ENCODE measurements around the gene SQSTM1. TPM values are rescaled to one million over a fixed set of nuclear protein-coding genes. Genes with fewer than 3 reads are reported as not detected.
"Not testable (repeated sequence)": the region's sequence is repeated elsewhere in the genome, so short reads cannot be mapped to it uniquely, and the experiment has no call there.

The SQSTM1 gene
- total RNA-seq, 1 donor from 2014 or later = 105 TPM

DNA sequence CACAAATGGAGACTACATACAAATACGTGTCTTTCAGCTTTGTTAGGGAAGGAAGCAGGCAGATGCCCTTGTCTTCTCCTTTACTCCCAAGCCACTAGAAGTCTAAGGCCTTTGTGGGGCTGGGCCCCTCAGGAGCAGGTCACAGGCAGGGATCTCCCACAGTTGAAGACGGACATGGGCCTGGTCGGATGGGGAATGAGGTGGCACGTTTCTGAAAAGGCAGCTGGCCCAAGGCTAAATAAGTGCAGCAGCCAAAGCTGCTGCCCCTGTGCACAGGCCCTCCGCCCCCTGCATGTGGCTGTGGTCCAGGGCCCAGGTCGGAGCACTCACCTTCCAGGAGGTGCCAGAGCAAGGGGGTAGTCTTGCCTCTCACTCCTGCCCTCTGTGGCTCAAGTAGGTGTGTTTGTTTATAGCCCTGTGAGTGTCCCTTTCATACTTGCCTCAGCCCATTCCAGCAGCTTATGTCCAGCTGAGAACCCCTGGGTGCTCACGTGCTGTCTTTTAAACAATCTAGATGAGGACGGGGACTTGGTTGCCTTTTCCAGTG, 1.8 kb downstream of the SQSTM1 start:
- intact Hi-C loops (cut with micrococcal nuclease) = loop anchor here (5.0 kb wide), 2 partner anchors 125 to 265 kb away; partner anchors contain the start of gene CANX

DNA sequence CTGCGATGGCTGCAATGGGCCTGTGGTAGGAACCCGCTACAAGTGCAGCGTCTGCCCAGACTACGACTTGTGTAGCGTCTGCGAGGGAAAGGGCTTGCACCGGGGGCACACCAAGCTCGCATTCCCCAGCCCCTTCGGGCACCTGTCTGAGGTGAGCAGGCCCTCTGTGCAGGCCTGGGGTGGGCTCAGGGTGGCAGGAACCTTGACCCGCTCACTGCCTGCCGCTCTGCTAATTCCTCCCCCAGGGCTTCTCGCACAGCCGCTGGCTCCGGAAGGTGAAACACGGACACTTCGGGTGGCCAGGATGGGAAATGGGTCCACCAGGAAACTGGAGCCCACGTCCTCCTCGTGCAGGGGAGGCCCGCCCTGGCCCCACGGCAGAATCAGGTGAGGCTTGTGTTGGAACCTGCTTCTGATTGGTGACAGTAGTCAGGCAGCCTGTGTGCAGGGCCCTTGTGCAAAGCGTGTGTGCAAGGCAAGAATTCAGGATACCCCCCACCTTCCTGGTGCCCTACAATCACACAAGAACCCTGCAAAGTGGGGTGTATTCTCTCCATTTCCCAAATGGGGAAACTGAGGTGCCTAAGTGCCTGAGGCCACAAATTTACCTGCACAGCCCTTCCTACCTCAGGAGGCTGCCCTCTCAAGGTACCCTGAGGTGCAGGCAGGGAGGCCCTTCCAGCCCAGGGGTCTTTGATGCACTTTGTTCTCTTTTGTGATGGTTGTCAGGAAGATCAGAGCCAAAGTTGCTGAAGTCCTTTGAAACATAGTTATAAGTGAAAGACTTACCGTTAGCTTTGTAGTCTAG, 3.4 kb downstream of the SQSTM1 start:
- intact Hi-C loops (cut with micrococcal nuclease) = loop anchor here (5.0 kb wide), 2 partner anchors 127 to 267 kb away; partner anchors contain the start of gene CANX

- intact Hi-C loops (cut with micrococcal nuclease) = loop anchor here (5.0 kb wide), 2 partner anchors 127 to 267 kb away; partner anchors contain the start of gene CANX
Measured at GRCh38 chr5:179824745-179825112, 4.0 kb downstream of the SQSTM1 start.

- intact Hi-C loops (cut with micrococcal nuclease) = no loop called here
Measured at GRCh38 chr5:179825655-179826182, 5.0 kb downstream of the SQSTM1 start.

DNA sequence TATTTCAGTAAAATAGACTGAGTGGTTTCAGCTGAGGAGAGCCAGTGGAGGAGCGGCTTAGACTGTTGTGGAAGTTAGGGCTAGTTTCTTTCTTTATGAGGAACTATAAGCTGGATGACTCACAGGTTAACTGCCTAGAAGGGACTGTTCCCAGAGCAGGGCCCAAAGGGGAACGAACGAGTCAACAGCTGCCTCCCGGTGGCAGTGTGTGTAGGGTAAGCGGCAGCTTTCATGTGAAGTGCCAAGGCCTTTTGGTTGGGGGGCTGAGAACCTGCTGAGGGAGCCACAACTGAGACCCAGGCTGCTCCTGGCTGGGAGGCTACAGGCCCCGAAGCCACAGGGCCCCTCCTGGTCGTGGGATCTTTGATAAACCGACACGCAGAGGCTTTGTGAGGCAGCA, 7.0 kb downstream of the SQSTM1 start:
- intact Hi-C loops (cut with micrococcal nuclease) = no loop called here

DNA sequence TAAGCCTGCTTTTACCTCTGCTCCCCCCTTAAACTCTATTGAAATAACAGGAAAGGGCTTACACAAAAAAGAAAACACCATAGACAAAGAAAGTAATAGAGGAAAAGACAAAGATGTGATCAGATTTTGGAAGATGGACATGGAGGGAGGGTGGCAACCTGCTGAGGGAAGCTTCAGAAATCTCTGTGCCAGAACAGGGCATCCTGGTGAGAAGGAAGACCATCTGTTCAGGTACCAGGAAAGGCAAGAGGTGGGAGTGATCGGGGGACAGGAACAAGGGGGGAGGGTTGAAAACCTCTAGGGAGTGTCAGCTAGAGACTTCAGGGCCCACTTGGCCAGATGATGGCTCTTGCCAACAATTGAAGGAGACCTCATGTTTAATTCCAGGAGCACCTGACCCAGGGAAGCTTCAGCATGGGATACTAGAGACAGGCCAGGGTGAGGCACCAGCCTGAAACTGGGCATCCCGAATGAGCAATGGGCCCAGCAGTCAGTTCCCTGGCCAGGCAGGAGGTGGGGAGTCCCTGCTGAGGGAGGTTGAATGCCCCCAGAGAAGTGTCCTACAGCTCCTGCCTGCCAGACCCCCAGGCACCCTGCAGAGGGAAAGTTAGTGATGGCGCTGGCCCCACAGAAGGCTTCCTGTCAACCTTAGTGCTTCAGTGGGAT, 8.2 kb downstream of the SQSTM1 start:
- intact Hi-C loops (cut with micrococcal nuclease) = no loop called here

DNA sequence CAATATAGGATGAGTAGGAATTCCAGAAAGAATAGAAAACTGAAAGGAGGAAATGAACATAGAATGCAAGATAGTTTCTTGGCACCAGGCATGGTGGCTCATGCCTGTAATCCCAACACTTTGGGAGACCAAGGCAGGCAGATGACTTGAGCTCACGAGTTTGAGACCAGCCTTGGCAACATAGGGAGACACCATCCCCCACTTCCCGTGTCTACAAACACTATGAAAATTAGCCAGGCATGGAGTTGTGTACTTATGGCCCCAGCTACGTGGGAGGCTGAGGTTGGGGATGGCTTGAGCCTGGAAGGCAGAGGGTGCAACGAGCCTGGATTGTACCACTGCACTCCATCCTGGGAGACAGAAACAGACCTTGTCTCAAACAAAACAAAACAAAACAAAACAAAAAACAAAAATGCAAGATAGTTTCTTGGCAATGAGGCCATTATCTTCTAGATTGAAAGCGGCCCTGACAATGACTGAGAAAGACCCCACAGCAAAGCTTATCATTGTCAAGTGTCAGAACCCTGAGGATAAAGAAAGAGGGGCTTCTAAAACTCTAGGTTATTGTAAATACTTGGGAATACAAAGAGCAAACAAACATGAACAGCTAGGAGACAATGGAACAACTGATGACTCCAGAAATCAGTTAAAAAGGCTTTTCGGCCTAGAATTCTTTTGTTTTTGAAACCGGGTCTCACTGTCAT, 9.2 kb downstream of the SQSTM1 start:
- intact Hi-C loops (cut with micrococcal nuclease) = no loop called here

DNA sequence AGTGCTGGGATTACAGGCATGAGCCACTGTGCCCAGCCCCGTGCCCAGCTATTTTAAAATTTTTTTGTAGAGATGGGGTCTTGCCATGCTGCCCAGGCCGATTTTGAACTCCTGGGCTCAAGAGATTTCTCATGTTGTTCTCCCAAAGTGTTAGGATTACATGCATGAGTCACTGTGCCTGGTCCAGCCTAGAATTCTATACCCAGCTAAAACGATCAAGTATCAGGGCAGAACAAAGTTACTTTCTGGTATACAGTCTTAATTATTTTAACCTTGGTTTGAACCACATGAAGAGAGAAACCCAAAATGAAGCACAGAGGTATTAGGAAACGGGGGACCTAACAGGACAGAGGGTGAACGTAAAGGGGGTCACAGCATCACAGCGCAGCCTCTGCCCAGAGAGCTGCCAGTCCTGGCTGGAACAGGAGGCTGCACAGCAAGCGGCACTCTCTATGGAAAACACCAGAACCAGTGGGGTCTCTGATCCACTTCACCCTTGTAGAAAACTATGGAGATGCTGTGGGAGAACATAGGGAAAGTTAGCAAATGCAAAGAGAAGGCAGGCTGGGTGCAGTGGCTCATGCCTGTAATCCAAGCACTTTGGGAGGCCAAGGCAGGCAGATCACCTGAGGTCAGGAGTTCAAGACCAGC, 10.2 kb downstream of the SQSTM1 start:
- intact Hi-C loops (cut with micrococcal nuclease) = no loop called here

DNA sequence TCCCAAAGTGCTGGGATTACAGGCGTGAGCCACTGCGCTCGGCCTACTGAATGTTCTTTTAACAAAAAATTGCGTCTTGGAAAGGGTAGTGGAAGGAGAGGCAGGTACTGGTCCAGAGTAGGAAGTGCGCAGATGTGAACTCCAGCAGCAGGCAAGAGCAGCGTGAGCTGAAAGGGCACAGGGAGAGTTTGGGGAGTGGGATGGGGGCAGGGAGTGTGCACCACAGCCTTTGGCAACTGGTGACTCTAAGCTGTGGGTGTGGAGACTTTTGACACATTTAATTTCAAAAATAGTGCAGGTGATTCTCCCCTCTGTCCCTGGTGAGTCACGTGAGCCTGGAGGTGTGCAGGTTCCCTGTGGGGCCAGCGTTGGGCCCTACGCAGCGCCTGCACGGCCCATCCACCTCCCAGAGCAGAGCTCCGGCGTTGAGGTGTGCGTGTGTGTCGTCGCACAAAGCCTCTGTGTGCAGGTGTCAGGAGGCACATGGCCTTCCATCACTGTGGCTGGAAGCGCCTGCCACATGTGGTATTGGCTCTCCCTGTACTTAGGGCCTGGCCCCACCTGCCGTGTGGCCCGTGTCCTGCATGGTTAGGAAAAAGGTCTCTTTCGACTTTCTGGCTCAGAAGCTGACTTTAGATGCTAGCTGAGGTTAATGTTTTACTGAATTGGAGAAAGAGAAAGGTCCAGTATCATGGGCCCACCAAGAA, 11.5 kb downstream of the SQSTM1 start:
- intact Hi-C loops (cut with micrococcal nuclease) = no loop called here

DNA sequence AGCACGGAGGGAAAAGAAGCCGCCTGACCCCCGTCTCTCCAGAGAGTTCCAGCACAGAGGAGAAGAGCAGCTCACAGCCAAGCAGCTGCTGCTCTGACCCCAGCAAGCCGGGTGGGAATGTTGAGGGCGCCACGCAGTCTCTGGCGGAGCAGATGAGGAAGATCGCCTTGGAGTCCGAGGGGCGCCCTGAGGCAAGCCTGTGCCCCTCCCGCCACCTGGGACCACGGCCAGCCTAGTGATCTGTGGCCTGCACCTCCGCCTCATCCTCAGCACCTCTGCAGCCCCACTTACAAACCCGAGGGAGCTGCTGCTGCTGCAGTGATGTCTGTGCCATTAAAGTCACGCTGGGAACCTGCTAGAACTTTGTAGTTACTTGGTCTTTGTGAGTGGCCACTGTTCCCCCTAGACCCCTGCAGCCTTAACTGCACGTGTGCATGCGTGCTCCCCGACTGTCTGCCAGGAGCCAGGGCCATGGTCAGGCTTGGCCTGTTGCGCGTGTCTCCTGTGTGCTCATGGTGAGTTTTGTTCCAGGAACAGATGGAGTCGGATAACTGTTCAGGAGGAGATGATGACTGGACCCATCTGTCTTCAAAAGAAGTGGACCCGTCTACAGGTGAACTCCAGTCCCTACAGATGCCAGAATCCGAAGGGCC, 12.5 kb downstream of the SQSTM1 start:
- intact Hi-C loops (cut with micrococcal nuclease) = no loop called here

DNA sequence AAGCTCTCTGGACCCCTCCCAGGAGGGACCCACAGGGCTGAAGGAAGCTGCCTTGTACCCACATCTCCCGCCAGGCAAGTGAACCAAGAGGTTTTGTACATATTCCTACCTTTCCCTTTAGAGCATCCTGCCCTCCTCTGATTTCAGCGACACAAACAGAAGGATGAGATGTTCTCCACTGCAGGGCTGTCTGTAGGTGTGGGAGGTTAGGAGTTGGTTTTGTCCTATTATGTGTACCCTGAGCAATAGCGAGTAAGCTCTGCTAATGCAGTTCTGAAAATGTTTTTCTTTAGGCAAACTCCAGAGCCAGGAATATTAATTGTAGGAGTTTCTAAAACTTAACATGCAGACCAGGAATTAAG, 13.0 kb downstream of the SQSTM1 start:
- intact Hi-C loops (cut with micrococcal nuclease) = no loop called here

- intact Hi-C loops (cut with micrococcal nuclease) = no loop called here
Measured at GRCh38 chr5:179834120-179834519, 13.4 kb downstream of the SQSTM1 start.

DNA sequence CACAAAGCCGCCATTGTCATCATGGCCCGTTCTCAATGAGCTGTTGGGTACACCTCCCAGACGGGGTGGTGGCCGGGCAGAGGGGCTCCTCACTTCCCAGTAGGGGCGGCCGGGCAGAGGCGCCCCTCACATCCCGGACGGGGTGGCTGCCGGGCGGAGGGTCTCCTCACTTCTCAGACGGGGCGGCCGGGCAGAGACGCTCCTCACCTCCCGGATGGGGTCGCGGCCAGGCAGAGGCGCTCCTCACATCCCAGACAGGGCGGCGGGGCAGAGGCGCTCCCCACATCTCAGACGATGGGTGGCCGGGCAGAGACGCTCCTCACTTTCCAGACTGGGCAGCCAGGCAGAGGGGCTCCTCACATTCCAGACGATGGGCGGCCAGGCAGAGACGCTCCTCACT, 14.2 kb downstream of the SQSTM1 start:
- intact Hi-C loops (cut with micrococcal nuclease) = not testable (repeated sequence)

DNA sequence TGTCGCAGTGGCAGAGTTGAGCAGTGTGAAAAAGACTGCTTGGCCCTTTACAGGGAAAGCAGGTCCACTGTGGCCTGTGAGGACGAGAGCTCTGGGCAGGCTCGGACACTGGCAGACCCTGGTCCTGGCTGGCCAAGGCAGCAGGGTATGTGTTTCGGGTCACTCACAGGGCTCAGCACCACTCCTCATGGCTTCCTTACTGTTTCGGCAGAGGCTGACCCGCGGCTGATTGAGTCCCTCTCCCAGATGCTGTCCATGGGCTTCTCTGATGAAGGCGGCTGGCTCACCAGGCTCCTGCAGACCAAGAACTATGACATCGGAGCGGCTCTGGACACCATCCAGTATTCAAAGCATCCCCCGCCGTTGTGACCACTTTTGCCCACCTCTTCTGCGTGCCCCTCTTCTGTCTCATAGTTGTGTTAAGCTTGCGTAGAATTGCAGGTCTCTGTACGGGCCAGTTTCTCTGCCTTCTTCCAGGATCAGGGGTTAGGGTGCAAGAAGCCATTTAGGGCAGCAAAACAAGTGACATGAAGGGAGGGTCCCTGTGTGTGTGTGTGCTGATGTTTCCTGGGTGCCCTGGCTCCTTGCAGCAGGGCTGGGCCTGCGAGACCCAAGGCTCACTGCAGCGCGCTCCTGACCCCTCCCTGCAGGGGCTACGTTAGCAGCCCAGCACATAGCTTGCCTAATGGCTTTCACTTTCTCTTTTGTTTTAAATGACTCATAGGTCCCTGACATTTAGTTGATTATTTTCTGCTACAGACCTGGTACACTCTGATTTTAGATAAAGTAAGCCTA, 15.7 kb downstream of the SQSTM1 start:
- intact Hi-C loops (cut with micrococcal nuclease) = loop anchor here (1.0 to 2.0 kb wide), 3 partner anchors 15 to 34 kb away; partner anchors contain the start of gene MRNIP

DNA sequence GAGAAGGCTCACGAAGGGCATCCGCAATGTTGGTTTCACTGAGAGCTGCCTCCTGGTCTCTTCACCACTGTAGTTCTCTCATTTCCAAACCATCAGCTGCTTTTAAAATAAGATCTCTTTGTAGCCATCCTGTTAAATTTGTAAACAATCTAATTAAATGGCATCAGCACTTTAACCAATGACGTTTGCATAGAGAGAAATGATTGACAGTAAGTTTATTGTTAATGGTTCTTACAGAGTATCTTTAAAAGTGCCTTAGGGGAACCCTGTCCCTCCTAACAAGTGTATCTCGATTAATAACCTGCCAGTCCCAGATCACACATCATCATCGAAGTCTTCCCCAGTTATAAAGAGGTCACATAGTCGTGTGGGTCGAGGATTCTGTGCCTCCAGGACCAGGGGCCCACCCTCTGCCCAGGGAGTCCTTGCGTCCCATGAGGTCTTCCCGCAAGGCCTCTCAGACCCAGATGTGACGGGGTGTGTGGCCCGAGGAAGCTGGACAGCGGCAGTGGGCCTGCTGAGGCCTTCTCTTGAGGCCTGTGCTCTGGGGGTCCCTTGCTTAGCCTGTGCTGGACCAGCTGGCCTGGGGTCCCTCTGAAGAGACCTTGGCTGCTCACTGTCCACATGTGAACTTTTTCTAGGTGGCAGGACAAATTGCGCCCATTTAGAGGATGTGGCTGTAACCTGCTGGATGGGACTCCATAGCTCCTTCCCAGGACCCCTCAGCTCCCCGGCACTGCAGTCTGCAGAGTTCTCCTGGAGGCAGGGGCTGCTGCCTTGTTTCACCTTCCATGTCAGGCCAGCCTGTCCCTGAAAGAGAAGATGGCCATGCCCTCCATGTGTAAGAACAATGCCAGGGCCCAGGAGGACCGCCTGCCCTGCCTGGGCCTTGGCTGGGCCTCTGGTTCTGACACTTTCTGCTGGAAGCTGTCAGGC, 16.6 kb downstream of the SQSTM1 start:
- intact Hi-C loops (cut with micrococcal nuclease) = loop anchor here (2.0 kb wide), 1 partner anchor 35 kb away; no protein-coding TSS in a partner anchor

DNA sequence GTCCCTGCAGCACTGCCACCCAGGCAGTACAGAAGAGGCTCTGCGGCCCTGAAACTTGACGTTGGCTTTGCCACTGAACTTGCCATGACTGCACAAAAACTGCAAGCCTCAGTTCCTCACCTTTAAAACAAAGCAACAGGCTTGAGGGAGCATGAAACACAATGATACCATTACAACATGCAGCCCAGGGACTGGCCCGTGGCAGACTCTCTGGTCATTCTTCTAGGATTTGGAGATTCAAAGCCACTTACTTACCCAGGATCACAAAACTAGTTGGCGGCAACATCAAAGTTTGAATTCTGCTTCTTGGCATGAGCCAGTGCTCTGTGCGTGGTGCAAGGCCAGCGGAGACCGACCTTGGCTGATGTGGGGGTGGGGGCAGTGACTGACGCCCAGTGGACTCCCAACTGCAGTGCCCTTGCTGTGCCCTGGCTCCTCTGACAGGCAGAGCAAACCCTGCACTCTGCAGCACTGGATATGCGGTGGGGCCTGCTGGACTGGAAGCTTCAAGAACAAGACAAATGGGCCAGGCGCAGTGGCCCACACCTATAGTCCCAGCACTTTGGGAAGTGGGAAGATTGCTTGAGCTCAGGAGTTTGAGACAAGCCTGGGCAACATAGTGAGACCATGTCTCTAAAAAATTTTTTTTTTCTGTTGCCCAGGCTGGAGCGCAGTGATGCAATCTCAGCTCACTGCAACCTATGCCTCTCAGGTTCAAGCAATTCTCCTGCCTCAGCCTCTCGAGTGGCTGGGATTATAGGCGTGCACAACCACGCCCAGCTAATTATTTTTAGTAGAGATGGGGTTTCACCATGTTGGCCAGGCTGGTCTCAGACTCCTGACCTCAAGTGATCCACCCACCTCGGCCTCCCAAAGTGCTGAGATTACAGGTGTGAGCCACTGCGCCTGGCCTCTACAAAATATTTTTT, 18.9 kb downstream of the SQSTM1 start:
- intact Hi-C loops (cut with micrococcal nuclease) = no loop called here

- intact Hi-C loops (cut with micrococcal nuclease) = no loop called here
Measured at GRCh38 chr5:179840321-179840720, 19.6 kb downstream of the SQSTM1 start.
